Subcutaneous abdominal adipose tissue (tissue), 5 donors: ENCODE results near the gene DOCK1.

ENCODE experiments used
- H3K27ac ChIP-seq: one replicate; pipeline ENCODE4 v1.7.0; 2013; ENCODE audit warnings: low read depth, mild to moderate bottlenecking, inconsistent platforms, low read length, moderate library complexity
- H3K27me3 ChIP-seq, 5 donors: one replicate each; pipeline ENCODE4 v1.7.0; 2013; ENCODE audit warnings: low read length in 5 of 5, inconsistent platforms in 1 of 5; ENCODE audit not compliant: control insufficient read depth in 5 of 5, insufficient read depth in 4 of 5
- H3K36me3 ChIP-seq, 5 donors: one replicate each; pipeline ENCODE4 v1.7.0; 2013; ENCODE audit warnings: low read length in 5 of 5; ENCODE audit not compliant: control insufficient read depth in 5 of 5, insufficient read depth in 5 of 5
- H3K4me1 ChIP-seq, 5 donors: one replicate each; pipeline ENCODE4 v1.7.0; 2013; ENCODE audit warnings: low read length in 5 of 5, mild to moderate bottlenecking in 3 of 5, moderate library complexity in 1 of 5; ENCODE audit not compliant: control insufficient read depth in 5 of 5, insufficient read depth in 5 of 5
- H3K4me3 ChIP-seq, 5 donors: one replicate each; pipeline ENCODE4 v1.7.0; 2013; ENCODE audit warnings: low read length in 5 of 5, low read depth in 1 of 5
- H3K9ac ChIP-seq, 5 donors: one replicate each; pipeline ENCODE4 v1.7.0; 2013; ENCODE audit warnings: low read length in 5 of 5, mild to moderate bottlenecking in 4 of 5, moderate library complexity in 3 of 5
- H3K9me3 ChIP-seq, 5 donors: one replicate each; pipeline ENCODE4 v1.7.0; 2013; ENCODE audit warnings: low read length in 5 of 5; ENCODE audit not compliant: control insufficient read depth in 5 of 5
- donor health status: healthy.
- donor health status: healthy.
- donor health status: healthy.
- donor health status: healthy.
- donor health status: healthy.

The DOCK1 gene

DNA sequence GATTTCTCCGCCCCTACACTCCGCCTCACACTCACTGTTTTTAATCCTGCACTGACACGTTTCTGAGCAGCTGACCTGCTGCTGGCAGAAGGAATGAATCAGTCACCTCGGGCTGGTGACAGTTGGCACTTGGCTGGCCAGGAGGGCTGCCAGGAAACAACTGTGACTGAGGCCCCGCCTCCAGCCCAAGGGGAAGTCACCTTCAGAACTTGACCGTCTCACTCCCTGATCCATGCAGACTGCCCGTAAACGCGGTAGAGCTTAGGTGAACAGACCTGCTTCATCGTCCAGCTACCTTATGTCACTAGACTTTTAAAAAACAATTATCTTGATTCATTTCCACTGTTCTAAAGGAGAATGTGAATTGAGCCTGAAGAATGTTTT is 107.5 kb downstream of the DOCK1 start:
- Histone ChIP-seq H3K36me3 (peaks cover 5 to 67% (median 36%) of the 10 kb centered on the region in 5 donors), H3K9ac (no peak overlapping the region), H3K4me3 (no peak overlapping the region), H3K9me3 (no peaks in the 10 kb centered on the region), H3K27ac (no peak overlapping the region), H3K4me1 (peaks cover 0 to 14% (median 0%) of the 10 kb centered on the region in 5 donors), H3K27me3 (no peaks in the 10 kb centered on the region)

DNA sequence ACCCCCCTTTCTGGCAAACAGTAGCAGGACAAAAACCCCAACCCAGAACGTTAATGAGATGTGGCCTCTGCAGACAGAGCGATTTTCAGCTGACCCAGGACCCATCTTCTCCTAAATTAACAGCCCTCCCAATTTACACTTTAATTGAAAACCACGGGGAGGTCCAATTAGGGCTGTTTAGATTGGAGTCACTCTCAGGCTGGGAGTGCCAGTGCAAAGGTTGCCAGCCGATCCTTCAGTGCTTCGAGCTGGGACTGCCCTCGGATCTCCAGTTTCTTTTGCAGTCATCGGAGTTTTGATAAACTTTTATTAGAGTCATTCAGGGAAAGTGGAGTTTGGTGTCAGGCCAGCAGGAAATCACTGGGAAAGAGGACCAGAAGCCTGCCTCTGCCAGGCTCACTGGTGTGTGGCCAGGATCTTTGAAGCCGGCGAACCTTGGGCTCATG is 108.0 kb downstream of the DOCK1 start:
- Histone ChIP-seq H3K27ac (no peak overlapping the region), H3K4me3 (no peak overlapping the region)

DNA sequence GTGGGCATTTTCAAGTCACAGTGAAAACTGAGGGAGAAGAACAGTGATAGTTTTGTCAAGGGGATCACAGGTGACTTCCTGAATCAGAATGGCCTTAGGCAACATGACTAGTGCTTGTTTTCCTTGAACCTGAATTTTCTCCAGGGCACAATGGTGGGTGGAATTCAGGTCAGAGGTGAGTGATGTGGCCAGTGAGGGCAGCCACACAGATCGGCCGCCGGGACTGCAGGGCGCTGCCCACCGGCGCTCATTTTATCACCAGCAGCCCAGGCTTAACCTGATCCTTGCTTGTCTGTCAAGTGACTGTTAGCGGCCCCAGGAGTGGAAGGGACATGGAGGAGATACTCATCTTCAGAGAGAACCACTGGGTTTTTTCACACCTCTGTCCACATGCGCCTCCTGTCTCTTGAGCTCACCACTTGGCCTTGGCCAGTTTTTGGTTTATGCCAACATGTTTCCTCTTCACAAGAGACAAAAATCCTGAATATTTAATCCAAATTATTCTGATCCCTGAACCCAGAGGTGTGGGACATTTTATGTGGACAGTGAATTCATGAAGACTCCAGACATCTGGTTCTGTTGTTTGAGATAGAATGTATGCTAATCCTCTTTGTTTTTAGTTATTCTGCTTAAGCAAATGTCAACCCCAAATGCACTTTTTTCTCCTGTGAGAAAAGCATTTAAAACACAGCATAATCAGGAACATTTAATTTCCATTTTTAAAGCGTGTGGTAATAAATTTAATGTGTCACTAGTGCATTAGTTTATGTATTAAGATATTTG is 108.7 kb downstream of the DOCK1 start:
- no peaks in the 10 kb centered on the region for H3K9me3 ChIP-seq
- H3K4me3 ChIP-seq, result no peak overlapping the region
- H3K27ac ChIP-seq, result no peak overlapping the region
- H3K36me3 ChIP-seq, result peaks cover 5 to 71% (median 41%) of the 10 kb centered on the region in 5 donors
- no peak overlapping the region for H3K9ac ChIP-seq
- no peaks in the 10 kb centered on the region for H3K27me3 ChIP-seq
- peaks cover 0 to 14% (median 0%) of the 10 kb centered on the region in 5 donors for H3K4me1 ChIP-seq

More for the DNA sequence above, 108.0 kb downstream of the DOCK1 start:
- Histone ChIP-seq H3K9me3 (no peaks in the 10 kb centered on the region), H3K4me1 (peaks cover 0 to 14% (median 0%) of the 10 kb centered on the region in 5 donors), H3K27me3 (no peaks in the 10 kb centered on the region), H3K9ac (no peak overlapping the region), H3K36me3 (peaks cover 5 to 68% (median 36%) of the 10 kb centered on the region in 5 donors)

DNA sequence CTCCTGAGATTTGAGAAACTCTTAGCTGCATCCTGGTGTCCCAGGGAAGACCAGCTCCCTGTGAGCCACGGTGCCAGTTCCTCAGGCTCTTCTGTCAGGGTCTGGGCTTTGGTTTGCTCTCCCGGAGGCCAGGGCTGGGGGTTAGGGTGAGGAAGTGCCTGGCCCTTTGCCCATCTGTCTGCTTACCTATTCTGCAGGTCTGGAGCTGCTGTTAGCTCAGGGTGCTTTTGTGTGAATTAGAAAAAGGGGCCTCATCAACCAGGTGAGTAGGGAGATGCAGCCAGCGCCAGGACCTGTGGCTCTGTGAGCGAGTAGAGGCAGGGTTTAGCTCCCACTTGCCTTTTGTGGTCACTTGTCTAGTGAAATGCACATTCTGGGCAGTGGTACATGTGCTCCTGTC is 109.4 kb downstream of the DOCK1 start:
- H3K36me3 ChIP-seq, result peaks cover 5 to 74% (median 42%) of the 10 kb centered on the region in 5 donors
- H3K4me3 ChIP-seq, result no peak overlapping the region
- H3K4me1 ChIP-seq, result peaks cover 0 to 14% (median 0%) of the 10 kb centered on the region in 5 donors
- H3K27ac ChIP-seq, result no peak overlapping the region
- no peaks in the 10 kb centered on the region for H3K27me3 ChIP-seq
- no peaks in the 10 kb centered on the region for H3K9me3 ChIP-seq
- no peak overlapping the region for H3K9ac ChIP-seq

DNA sequence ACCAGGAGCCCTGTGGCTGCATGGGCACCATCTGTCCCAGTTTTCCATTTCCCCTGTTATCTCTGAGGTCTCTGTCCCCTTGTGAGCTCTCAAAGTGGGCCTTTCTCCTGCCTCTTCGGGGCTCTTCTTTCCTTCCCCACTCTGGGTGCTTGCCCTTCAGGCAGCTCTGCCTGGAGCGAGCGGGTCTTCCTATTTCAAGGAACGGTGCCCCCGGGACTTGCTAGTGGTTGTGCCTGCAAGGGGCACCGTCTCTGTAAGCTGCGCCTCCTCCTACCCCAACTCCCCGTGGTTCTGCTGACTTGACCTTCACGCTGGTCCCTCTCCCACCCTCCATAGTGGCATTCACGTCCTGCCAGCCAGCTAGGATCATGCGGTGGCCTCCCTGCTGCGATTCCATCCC is 110.1 kb downstream of the DOCK1 start:
- H3K36me3 ChIP-seq, result peaks cover 8 to 77% (median 44%) of the 10 kb centered on the region in 5 donors
- no peaks in the 10 kb centered on the region for H3K9me3 ChIP-seq
- H3K4me3 ChIP-seq, result no peak overlapping the region
- H3K4me1 ChIP-seq, result peaks cover 0 to 14% (median 0%) of the 10 kb centered on the region in 5 donors
- H3K27me3 ChIP-seq, result no peaks in the 10 kb centered on the region
- H3K9ac ChIP-seq, result no peak overlapping the region
- no peak overlapping the region for H3K27ac ChIP-seq

DNA sequence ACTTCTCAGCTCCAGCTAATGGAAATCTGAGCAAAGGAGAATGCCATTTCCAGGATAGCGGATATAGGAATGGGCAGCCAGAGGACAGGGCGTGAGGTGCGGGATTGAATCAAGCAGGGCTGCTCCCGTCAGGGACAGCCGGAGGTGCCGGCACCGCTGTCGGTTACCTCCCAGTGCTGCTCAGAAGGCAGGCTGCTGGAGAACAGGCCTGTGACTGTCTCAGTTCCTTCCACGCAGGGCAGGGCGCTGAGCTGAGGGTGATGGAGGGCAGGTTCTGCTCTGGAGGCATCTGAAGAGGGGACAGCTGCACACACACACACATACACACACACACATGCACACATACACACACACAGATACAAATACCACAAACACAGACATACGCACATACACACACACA is 111.1 kb downstream of the DOCK1 start:
- Histone ChIP-seq H3K4me1 (peaks cover 0 to 14% (median 0%) of the 10 kb centered on the region in 5 donors), H3K27me3 (no peaks in the 10 kb centered on the region), H3K36me3 (peaks cover 6 to 82% (median 45%) of the 10 kb centered on the region in 5 donors), H3K4me3 (no peak overlapping the region), H3K27ac (no peak overlapping the region), H3K9me3 (no peaks in the 10 kb centered on the region), H3K9ac (no peak overlapping the region)

DNA sequence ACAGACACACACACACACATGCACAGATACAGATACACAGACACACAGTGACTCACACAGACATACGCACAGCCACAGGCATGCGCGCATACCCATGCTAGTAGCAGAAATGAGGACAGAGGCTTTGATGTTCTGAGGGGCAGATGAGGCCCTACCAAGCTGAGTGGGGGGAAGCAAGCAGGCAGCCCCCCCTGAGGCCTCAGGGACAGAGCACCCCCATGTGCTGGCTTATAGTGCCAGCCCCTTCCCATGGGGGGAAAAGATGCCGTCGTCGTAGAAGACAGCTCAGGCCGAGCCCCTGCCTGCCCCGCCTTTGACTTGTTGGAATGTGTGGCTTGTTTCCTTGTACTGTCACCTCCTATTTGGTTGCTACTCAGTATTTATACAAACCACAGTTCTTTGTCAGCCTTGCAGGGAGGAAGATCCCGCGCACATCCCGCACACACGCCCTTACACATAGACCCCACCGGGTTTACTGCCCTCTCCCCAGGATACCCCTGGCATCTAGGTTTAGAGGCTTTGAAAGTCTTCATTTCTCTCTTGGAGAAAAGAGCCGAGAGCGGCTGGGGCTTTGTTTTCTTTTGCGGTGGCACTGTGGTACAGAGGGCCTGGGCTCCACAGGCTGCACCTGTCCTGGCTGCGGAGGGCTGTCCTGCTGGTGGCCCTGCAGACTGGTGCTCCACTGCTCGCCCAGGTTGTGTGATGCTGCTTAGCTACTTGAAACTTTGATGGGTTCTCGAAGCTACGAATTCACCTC is 112.5 kb downstream of the DOCK1 start:
- H3K9ac ChIP-seq, result no peak overlapping the region
- peaks cover 6 to 75% (median 42%) of the 10 kb centered on the region in 5 donors for H3K36me3 ChIP-seq
- H3K27ac ChIP-seq, result no peak overlapping the region
- no peaks in the 10 kb centered on the region for H3K9me3 ChIP-seq
- peaks cover 0 to 10% (median 0%) of the 10 kb centered on the region in 5 donors for H3K4me1 ChIP-seq
- no peak overlapping the region for H3K4me3 ChIP-seq
- no peaks in the 10 kb centered on the region for H3K27me3 ChIP-seq

DNA sequence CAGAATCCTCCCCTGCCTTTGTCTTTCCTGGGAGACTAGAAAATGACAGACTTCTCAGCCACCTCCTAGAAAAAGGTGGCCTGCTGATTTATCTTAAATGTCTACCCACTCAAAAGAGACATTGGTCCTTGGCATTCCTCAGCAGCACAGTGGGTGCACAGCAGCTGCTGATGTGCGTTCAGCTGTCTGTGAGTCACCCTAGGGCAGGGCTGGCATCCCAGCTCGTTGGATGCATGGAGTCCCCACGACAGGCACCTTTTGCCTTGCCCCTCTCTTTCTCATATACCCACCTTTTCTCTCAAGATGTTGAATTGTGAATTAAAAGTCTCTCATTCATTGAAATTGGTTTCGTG is 113.0 kb downstream of the DOCK1 start:
- Histone ChIP-seq H3K36me3 (peaks cover 6 to 78% (median 47%) of the 10 kb centered on the region in 5 donors), H3K27ac (no peak overlapping the region), H3K4me3 (no peak overlapping the region), H3K4me1 (peaks cover 0 to 4% (median 0%) of the 10 kb centered on the region in 5 donors), H3K9me3 (no peaks in the 10 kb centered on the region), H3K9ac (no peak overlapping the region), H3K27me3 (no peaks in the 10 kb centered on the region)

DNA sequence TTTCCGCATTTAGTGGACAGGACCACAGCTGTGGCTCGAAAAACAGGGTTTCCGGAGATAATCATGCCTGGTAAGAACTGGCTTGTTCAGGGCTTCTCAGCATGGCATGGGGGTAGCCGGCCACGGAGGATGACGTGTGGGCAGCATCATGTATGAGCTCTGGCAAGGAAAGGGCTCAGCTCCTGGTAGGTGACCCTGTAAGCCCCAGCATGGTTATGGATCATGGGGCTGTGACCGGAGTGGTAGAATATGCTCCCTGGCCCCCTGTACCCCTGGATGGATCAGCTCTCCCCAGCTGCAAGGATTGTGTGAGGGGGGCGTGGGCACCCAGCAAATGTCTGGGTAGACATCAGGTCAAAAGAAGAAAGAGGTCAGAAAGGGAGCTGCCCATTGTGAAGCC is 113.5 kb downstream of the DOCK1 start:
- H3K4me3 ChIP-seq, result no peak overlapping the region
- no peak overlapping the region for H3K27ac ChIP-seq
- H3K9me3 ChIP-seq, result no peaks in the 10 kb centered on the region
- H3K36me3 ChIP-seq, result peaks cover 6 to 78% (median 52%) of the 10 kb centered on the region in 5 donors
- H3K27me3 ChIP-seq, result no peaks in the 10 kb centered on the region
- H3K9ac ChIP-seq, result no peak overlapping the region
- no peaks in the 10 kb centered on the region for H3K4me1 ChIP-seq

DNA sequence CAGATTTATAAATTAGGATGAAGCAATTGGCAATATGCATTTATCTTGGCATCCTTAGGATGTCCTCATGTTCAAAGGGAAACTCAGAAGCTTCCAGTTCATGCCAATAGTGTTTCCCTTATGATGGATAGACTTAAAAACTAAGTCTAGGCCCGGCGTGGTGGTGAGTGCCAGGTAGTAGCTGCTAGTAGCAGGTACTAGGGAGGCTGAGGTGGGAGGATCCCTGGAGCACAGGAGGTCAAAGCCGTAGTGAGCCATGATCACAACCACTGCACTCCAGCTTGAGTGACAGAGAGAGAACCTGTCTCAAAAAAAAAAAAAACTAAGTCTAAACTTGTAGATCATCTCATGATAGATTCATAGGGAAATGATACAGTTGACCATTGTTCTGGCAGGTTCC is 115.0 kb downstream of the DOCK1 start:
- Histone ChIP-seq H3K9ac (no peak overlapping the region), H3K27ac (no peak overlapping the region), H3K27me3 (no peaks in the 10 kb centered on the region), H3K36me3 (peaks cover 3 to 87% (median 64%) of the 10 kb centered on the region in 5 donors), H3K4me1 (peaks cover 0 to 3% (median 0%) of the 10 kb centered on the region in 5 donors), H3K4me3 (no peak overlapping the region), H3K9me3 (no peaks in the 10 kb centered on the region)
